K562 (cell line): ENCODE measurements around the gene APOBEC3F. TPM values are rescaled to one million over a fixed set of nuclear protein-coding genes. Genes with fewer than 3 reads are reported as not detected.
"Not testable (repeated sequence)": the region's sequence is repeated elsewhere in the genome, so short reads cannot be mapped to it uniquely, and the experiment has no call there.

Experiments used
- ATAC-seq: fragments of 200-7000 bp; cut with Tn5 transposase; 3 replicates; pipeline ENCODE4 v1.9.1; 2020; ENCODE audit warnings: moderate library complexity
- BruUV-seq: library from RNA; stranded (reverse); fragments of 400-500 nt; replicated peaks from 2 replicates; lab custom pipeline; 2021; lab: Mats Ljungman, UMichigan
- CTCF ChIA-PET: fragments of 300-600 bp; formaldehyde crosslinking; extraction: SDS; loops from one replicate; lab custom pipeline; 2021; ENCODE audit warnings: low intra/inter-chr PET ratio; lab: Yijun Ruan, JAX
- POLR2A ChIA-PET: fragments of 300-600, 350-650 bp; sonication (Branson Sonifier 250); formaldehyde crosslinking; extraction: SDS; loops from one replicate; lab custom pipeline; 2021; ENCODE audit warnings: antibody characterized with exemption, inconsistent platforms; lab: Yijun Ruan, JAX
- DNase-seq, 4 experiments: peaks; one replicate each; pipeline versions ENCODE4 v3.0.0 to v3.0.0-alpha.2; 2011 to 2018; ENCODE audit warnings: low spot score in 3 of 4, mixed read lengths in 3 of 4; ENCODE audit errors: extremely low read depth in 1 of 4
- FAIRE-seq: peaks from 2 replicates; lab custom pipeline; 2011; peaks lifted over from hg19 to GRCh38; lab: Jason Lieb, UNC
- H2AFZ ChIP-seq: 2 replicates; pipeline ENCODE4 v1.6.0; 2011; ENCODE audit warnings: low read depth, low read length, control low read depth, inconsistent platforms
- H3K27ac ChIP-seq: fragments of 200-600 bp; 3 replicates; pipeline ENCODE4 v1.8.0; 2011; ENCODE audit warnings: low read depth, mild to moderate bottlenecking, control low read depth, inconsistent platforms, low read length, moderate library complexity, mixed read lengths; ENCODE audit errors: extremely low read depth
- H3K27me3 ChIP-seq, 2 experiments: fragments of 300-600 bp in 1 of 2; 2 replicates in 1 of 2; 3 replicates in 1 of 2; pipeline versions ENCODE4 v1.6.0 to v1.8.0; 2011; ENCODE audit warnings: inconsistent platforms in 2 of 2, low read length in 2 of 2, mild to moderate bottlenecking in 1 of 2, mixed read lengths in 1 of 2, moderate library complexity in 1 of 2; ENCODE audit not compliant: control insufficient read depth in 2 of 2, insufficient read depth in 2 of 2
- H3K36me3 ChIP-seq: fragments of 300-600 bp; 3 replicates; pipeline ENCODE4 v1.8.0; 2011; ENCODE audit warnings: mild to moderate bottlenecking, low read length, inconsistent platforms; ENCODE audit not compliant: control insufficient read depth, insufficient read depth
- H3K4me1 ChIP-seq, 2 experiments: fragments of 200-600 bp in 1 of 2; replicated peaks in 1 of 2; 2 replicates in 1 of 2; 3 replicates in 1 of 2; pipeline versions ENCODE4 v1.5.1 to v1.8.0; 2011; ENCODE audit warnings: inconsistent platforms in 2 of 2, low read length in 2 of 2, mild to moderate bottlenecking in 1 of 2, mixed read lengths in 1 of 2, moderate library complexity in 1 of 2; ENCODE audit not compliant: control insufficient read depth in 2 of 2, insufficient read depth in 2 of 2
- H3K4me2 ChIP-seq: 2 replicates; pipeline ENCODE4 v1.6.1; 2011; ENCODE audit warnings: low read length, control low read depth, inconsistent platforms, mixed read lengths; ENCODE audit not compliant: insufficient read depth
- H3K4me3 ChIP-seq: fragments of 200-600 bp; sonication (generic), shearing (Covaris generic); 2 replicates; pipeline ENCODE4 v1.5.1; 2016; ENCODE audit warnings: control low read depth, inconsistent platforms
- H3K79me2 ChIP-seq: fragments of 200-600 bp; 3 replicates; pipeline ENCODE4 v1.8.0; 2011; ENCODE audit warnings: low read length, inconsistent platforms; ENCODE audit not compliant: control insufficient read depth, insufficient read depth
- H3K9ac ChIP-seq, 2 experiments: 2 replicates each; pipeline versions ENCODE4 v1.6.0 to v1.6.1; 2011; ENCODE audit warnings: low read depth in 2 of 2, low read length in 2 of 2, control low read depth in 1 of 2, inconsistent platforms in 1 of 2, mild to moderate bottlenecking in 1 of 2, mixed read lengths in 1 of 2; ENCODE audit not compliant: insufficient read depth in 1 of 2
- H3K9me1 ChIP-seq: one replicate; pipeline ENCODE4 v1.6.0; 2011; ENCODE audit warnings: inconsistent platforms, mild to moderate bottlenecking, low read length, moderate library complexity; ENCODE audit not compliant: control insufficient read depth, insufficient read depth
- H3K9me3 ChIP-seq: replicated peaks from 2 replicates; pipeline ENCODE4 v1.5.1; 2011; ENCODE audit warnings: low read depth, low read length, inconsistent platforms; ENCODE audit not compliant: control insufficient read depth, insufficient read depth
- H4K20me1 ChIP-seq: replicated peaks from 2 replicates; pipeline ENCODE4 v1.6.1; 2011; ENCODE audit warnings: low read length, inconsistent platforms, mixed read lengths; ENCODE audit not compliant: control insufficient read depth, insufficient read depth
- CBX3 ChIP-seq, 2 experiments: IDR thresholded peaks; 1 replicate in 1 of 2; 2 replicates in 1 of 2; pipeline ENCODE4 v1.6.1; 2012; ENCODE audit warnings: inconsistent platforms in 2 of 2, low read length in 2 of 2, borderline replicate concordance in 1 of 2, control low read depth in 1 of 2
- CBX5 ChIP-seq: IDR thresholded peaks from 2 replicates; pipeline ENCODE4 v1.6.1; 2014; ENCODE audit warnings: low read depth, borderline replicate concordance
- EP400 ChIP-seq: fragments of 450-650 bp; IDR thresholded peaks from 2 replicates; pipeline ENCODE4 v1.6.1; 2017; ENCODE audit warnings: antibody characterized with exemption, mild to moderate bottlenecking, moderate library complexity
- TRIM28 ChIP-seq: fragments of 450-650 bp; IDR thresholded peaks from 2 replicates; pipeline ENCODE4 v1.6.1; 2017
- WGBS: fragments of 100-300 bp; shearing (Covaris generic); methylation state at CpG from one replicate; pipeline ENCODE4 v1.1.6; 2016; ENCODE audit warnings: low coverage, mixed read lengths; ENCODE audit not compliant: insufficient coverage; ENCODE audit errors: missing lambda C conversion rate; 5-methylcytosine and 5-hydroxymethylcytosine counted together
- in situ Hi-C: fragments of 300-500 bp; cut with MboI; formaldehyde crosslinking; loops from 4 replicates; pipeline ENCODE4 v1.15.0; 2018; ENCODE audit warnings: inconsistent platforms, mixed read lengths
- intact Hi-C: fragments of 100-400 bp; cut with micrococcal nuclease; formaldehyde crosslinking; loops from 2 replicates; pipeline ENCODE4 v1.14.2; 2022
- polyA plus RNA-seq, 8 experiments: library from polyadenylated mRNA; depleted of rRNA in 4 of 8; stranded (reverse) in 5 of 8; unstranded in 3 of 8; fragments of >200 nt; fragmentation: Nextera tagmentation in 2 of 8; fragmentation: Illumina TruSeq in 1 of 8; extraction: Ambion mirVana in 2 of 8; extraction: Trizol in 1 of 8; gene quantifications; 2 replicates each; pipeline versions ENCODE4 v1.2.1 to v1.2.3, GENCODE V29; 2011 to 2014; ENCODE audit warnings: inconsistent platforms in 1 of 8, missing spikeins in 1 of 8
- total RNA-seq, 7 experiments: library from RNA; depleted of rRNA in 6 of 7; stranded (reverse); fragments of >200 nt in 6 of 7; fragmentation: Illumina TruSeq in 2 of 7; extraction: Trizol in 2 of 7; gene quantifications; 2 replicates each; pipeline versions ENCODE4 v1.2.1 to v1.2.3, GENCODE V29; 2011 to 2021; ENCODE audit warnings: low replicate concordance in 1 of 7

Gene APOBEC3F
- total and polyA plus RNA-seq, 9 of the 15 experiments (the other 6 are each of a cell fraction or from before 2014, with no cell fraction given) = 1.1 to 3.3 (median 1.9) TPM

- 21% methylated on average over 7 of the region's 11 CpGs for WGBS
- no peak overlapping the region for H3K4me2 ChIP-seq
- H2AFZ ChIP-seq = no peak overlapping the region
- BruUV-seq = no TSS peak
- no peaks in the 10 kb centered on the region for H4K20me1 ChIP-seq
- FAIRE-seq (no peak), DNase-seq (no peak), ATAC-seq (no peak)
- no peaks in the 10 kb centered on the region for H3K36me3 ChIP-seq
- H3K27me3 ChIP-seq = no peaks in the 10 kb centered on the region
- no peak overlapping the region for H3K9ac ChIP-seq
- no peaks in the 10 kb centered on the region for H3K79me2 ChIP-seq
- POLR2A ChIA-PET = no interaction called here
- H3K4me1 ChIP-seq = peaks cover 0 to 8% of the 10 kb centered on the region in 2 experiments; a peak in 2 of 5 replicates
- H3K9me1 ChIP-seq = no peaks in the 10 kb centered on the region
- intact Hi-C loops (no loop called here), in situ Hi-C loops (no loop called here)
- H3K9me3 ChIP-seq = no peaks in the 10 kb centered on the region
- CTCF ChIA-PET = no interaction called here
- H3K4me3 ChIP-seq = no peak overlapping the region
- H3K27ac ChIP-seq = no peak overlapping the region
- TF ChIP-seq EP400 (no peak), CBX3 (IDR thresholded peaks at IDR 0.05; ENCODE audit: borderline replicate concordance in 1 of 2, low read length in 2 of 2) (peak in 1 of 2 experiments; percentile 63; a peak in 1 of 3 replicates), TRIM28 (peak; percentile 62; the same call in 1 of the 2 replicates), CBX5 (0 out of 2 replicates have a peak, but pooled peaks have one; percentile 36)
These were observed 15.0 kb downstream of the APOBEC3F start for GRCh38 chr22:39055658-39056057.

GRCh38 chr22:39061290-39061689, 20.6 kb downstream of the APOBEC3F start:
- H3K9ac ChIP-seq, DNase-seq, H3K27ac ChIP-seq, H3K27me3 ChIP-seq, H3K4me2 ChIP-seq, H3K79me2 ChIP-seq, H2AFZ ChIP-seq, H3K9me1 ChIP-seq, H3K4me3 ChIP-seq, ATAC-seq, BruUV-seq, CTCF ChIA-PET, H3K36me3 ChIP-seq, H3K9me3 ChIP-seq, H3K4me1 ChIP-seq, in situ Hi-C loops, FAIRE-seq, POLR2A ChIA-PET, H4K20me1 ChIP-seq: not testable (repeated sequence)
- intact Hi-C loops = loop anchor here (10.0 kb wide), 1 partner anchor 46 kb away; the partner anchor contains the start of gene APOBEC3C
- 16% methylated on average over 6 of the region's 6 CpGs for WGBS

- not testable (repeated sequence) for BruUV-seq
- 49% methylated on average over 10 of the region's 10 CpGs for WGBS
These were observed 21.3 kb downstream of the APOBEC3F start for GRCh38 chr22:39061951-39062350.

More at GRCh38 chr22:39061951-39062350, 21.3 kb downstream of the APOBEC3F start:
- H2AFZ ChIP-seq, in situ Hi-C loops, H3K27me3 ChIP-seq, H3K36me3 ChIP-seq, H3K27ac ChIP-seq, H3K4me2 ChIP-seq, H4K20me1 ChIP-seq, H3K9ac ChIP-seq, DNase-seq, H3K9me3 ChIP-seq, H3K4me3 ChIP-seq, POLR2A ChIA-PET, H3K9me1 ChIP-seq, H3K4me1 ChIP-seq, ATAC-seq, H3K79me2 ChIP-seq, FAIRE-seq, CTCF ChIA-PET: not testable (repeated sequence)
- intact Hi-C loops = loop anchor here (10.0 kb wide), 1 partner anchor 47 kb away; the partner anchor contains the start of gene APOBEC3C
